DOHH2 (cell line): ENCODE data around the gene SKOR1.

Experiments used
- H3F3A ChIP-seq: fragments of 200-600 bp; sonication (generic), shearing (Covaris generic); 2 replicates; pipeline ENCODE4 v1.6.0; 2016; ENCODE audit warnings: antibody characterized with exemption, mild to moderate bottlenecking; ENCODE audit not compliant: control insufficient read depth, insufficient read depth
- H3K27ac ChIP-seq: fragments of 200-600 bp; sonication (generic); 2 replicates; pipeline ENCODE4 v1.5.1; 2014; ENCODE audit warnings: low read depth, mild to moderate bottlenecking, low read length, moderate library complexity
- H3K27me3 ChIP-seq: fragments of 200-600 bp; sonication (generic); 2 replicates; pipeline ENCODE4 v1.6.1; 2014; ENCODE audit warnings: mild to moderate bottlenecking, low read length, mixed read lengths; ENCODE audit not compliant: control insufficient read depth
- H3K36me3 ChIP-seq: fragments of 200-600 bp; sonication (generic); 2 replicates; pipeline ENCODE4 v1.6.1; 2014; ENCODE audit warnings: mild to moderate bottlenecking, low read length, moderate library complexity, mixed read lengths; ENCODE audit not compliant: control insufficient read depth
- H3K4me1 ChIP-seq: fragments of 200-600 bp; sonication (generic); 2 replicates; pipeline ENCODE4 v1.6.1; 2014; ENCODE audit warnings: mild to moderate bottlenecking, low read length, mixed read lengths; ENCODE audit not compliant: control insufficient read depth
- H3K4me2 ChIP-seq: fragments of 200-600 bp; sonication (generic); 2 replicates; pipeline ENCODE4 v1.6.0; 2014; ENCODE audit warnings: mild to moderate bottlenecking, low read length, moderate library complexity
- H3K4me3 ChIP-seq: fragments of 200-600 bp; sonication (generic); 2 replicates; pipeline ENCODE4 v1.5.1; 2014; ENCODE audit warnings: mild to moderate bottlenecking, low read length, mixed read lengths
- H3K79me2 ChIP-seq: fragments of 200-600 bp; sonication (generic); 2 replicates; pipeline ENCODE4 v1.6.1; 2014; ENCODE audit warnings: mild to moderate bottlenecking, low read length, mixed read lengths; ENCODE audit not compliant: control insufficient read depth
- H3K9me2 ChIP-seq: fragments of 200-600 bp; sonication (generic); replicated peaks from 2 replicates; pipeline ENCODE4 v1.6.1; 2014; ENCODE audit warnings: mild to moderate bottlenecking, low read length, mixed read lengths; ENCODE audit not compliant: control insufficient read depth
- H3K9me3 ChIP-seq: fragments of 200-600 bp; sonication (generic); 2 replicates; pipeline ENCODE4 v1.6.1; 2014; ENCODE audit warnings: antibody characterized with exemption, low read length, mixed read lengths; ENCODE audit not compliant: control insufficient read depth, insufficient read depth
- H4K20me1 ChIP-seq: fragments of 200-600 bp; sonication (generic); 2 replicates; pipeline ENCODE4 v1.6.0; 2014; ENCODE audit warnings: low read depth, mild to moderate bottlenecking, antibody characterized with exemption, low read length, moderate library complexity; ENCODE audit not compliant: control insufficient read depth, insufficient read depth
- CTCF ChIP-seq: fragments of 200-600 bp; sonication (generic); IDR thresholded peaks from one replicate; pipeline ENCODE4 v1.5.1; 2014; ENCODE audit warnings: antibody characterized with exemption, mild to moderate bottlenecking, low read depth, low read length; ENCODE audit not compliant: poor library complexity, severe bottlenecking
- EZH2phosphoT487 ChIP-seq: fragments of 200-600 bp; sonication (generic); IDR thresholded peaks from 2 replicates; pipeline ENCODE4 v1.6.1; 2017; ENCODE audit warnings: borderline replicate concordance, mild to moderate bottlenecking, antibody characterized with exemption, low read length, moderate library complexity, mixed read lengths

The SKOR1 gene

GRCh38 chr15:67821784-67822440 is 3.4 kb upstream of the SKOR1 start:
- Histone ChIP-seq H3K4me1 (no peaks in the 10 kb centered on the region), H3K27me3 (peaks cover 53% of the 10 kb centered on the region), H3K36me3 (no peaks in the 10 kb centered on the region), H3K4me3 (no peak overlapping the region), H3K4me2 (no peak overlapping the region), H4K20me1 (0 out of 2 replicates have a peak, but pooled peaks cover 3% of the 10 kb centered on the region), H3K79me2 (no peaks in the 10 kb centered on the region), H3F3A (no peaks in the 10 kb centered on the region), H3K9me3 (no peaks in the 10 kb centered on the region; the same call in 1 of the 2 replicates), H3K27ac (no peak overlapping the region), H3K9me2 (no peaks in the 10 kb centered on the region)
- TF ChIP-seq EZH2phosphoT487 (no peak), CTCF (no peak)

GRCh38 chr15:67822537-67823313 is 2.6 kb upstream of the SKOR1 start:
- Histone ChIP-seq H3K27ac (no peak overlapping the region), H3F3A (no peaks in the 10 kb centered on the region), H3K9me2 (no peaks in the 10 kb centered on the region), H3K4me2 (peak overlapping the region; percentile 28), H3K36me3 (no peaks in the 10 kb centered on the region), H3K4me3 (no peak overlapping the region), H3K4me1 (no peaks in the 10 kb centered on the region), H4K20me1 (0 out of 2 replicates have a peak, but pooled peaks cover 3% of the 10 kb centered on the region), H3K79me2 (no peaks in the 10 kb centered on the region), H3K9me3 (no peaks in the 10 kb centered on the region; the same call in 1 of the 2 replicates), H3K27me3 (peaks cover 53% of the 10 kb centered on the region)
- TF ChIP-seq EZH2phosphoT487: no peak
- TF ChIP-seq CTCF: no peak

- TF ChIP-seq EZH2phosphoT487 (no peak; the same call in 1 of the 2 replicates), CTCF (no peak)
- Histone ChIP-seq H3K27me3 (peaks cover 48% of the 10 kb centered on the region), H3K27ac (no peak overlapping the region), H3K9me2 (no peaks in the 10 kb centered on the region), H3K4me1 (no peaks in the 10 kb centered on the region), H3K4me2 (peak overlapping the region; percentile 28), H3K4me3 (peak overlapping the region; percentile 42; the same call in 1 of the 2 replicates), H3K79me2 (no peaks in the 10 kb centered on the region), H3F3A (no peaks in the 10 kb centered on the region), H3K9me3 (no peaks in the 10 kb centered on the region; the same call in 1 of the 2 replicates), H3K36me3 (no peaks in the 10 kb centered on the region), H4K20me1 (0 out of 2 replicates have a peak, but pooled peaks cover 3% of the 10 kb centered on the region)
These were observed 1.8 kb upstream of the SKOR1 start for GRCh38 chr15:67823314-67824196.
